IPS-15b (cell line): ENCODE data around the gene DRICH1.
"Not testable (repeated sequence)": the region's sequence is repeated elsewhere in the genome, so short reads cannot be mapped to it uniquely, and the experiment has no call there.

Experiments
- H3K27me3 ChIP-seq: one replicate; pipeline ENCODE4 v1.6.1; 2013; ENCODE audit warnings: low read length; ENCODE audit not compliant: control insufficient read depth, insufficient read depth
- H3K36me3 ChIP-seq: one replicate; pipeline ENCODE4 v1.6.1; 2013; ENCODE audit warnings: low read length; ENCODE audit not compliant: control insufficient read depth, insufficient read depth
- H3K4me1 ChIP-seq: one replicate; pipeline ENCODE4 v1.6.1; 2013; ENCODE audit warnings: mild to moderate bottlenecking, low read length; ENCODE audit not compliant: control insufficient read depth, insufficient read depth
- H3K4me3 ChIP-seq: one replicate; pipeline ENCODE4 v1.5.1; 2013; ENCODE audit warnings: low read depth, low read length
- H3K9ac ChIP-seq: one replicate; pipeline ENCODE4 v1.6.1; 2013; ENCODE audit warnings: low read depth, mild to moderate bottlenecking, low read length
- H3K9me3 ChIP-seq: one replicate; pipeline ENCODE4 v1.6.1; 2013; ENCODE audit warnings: mild to moderate bottlenecking, low read length; ENCODE audit not compliant: control insufficient read depth, insufficient read depth

DRICH1 gene

DNA sequence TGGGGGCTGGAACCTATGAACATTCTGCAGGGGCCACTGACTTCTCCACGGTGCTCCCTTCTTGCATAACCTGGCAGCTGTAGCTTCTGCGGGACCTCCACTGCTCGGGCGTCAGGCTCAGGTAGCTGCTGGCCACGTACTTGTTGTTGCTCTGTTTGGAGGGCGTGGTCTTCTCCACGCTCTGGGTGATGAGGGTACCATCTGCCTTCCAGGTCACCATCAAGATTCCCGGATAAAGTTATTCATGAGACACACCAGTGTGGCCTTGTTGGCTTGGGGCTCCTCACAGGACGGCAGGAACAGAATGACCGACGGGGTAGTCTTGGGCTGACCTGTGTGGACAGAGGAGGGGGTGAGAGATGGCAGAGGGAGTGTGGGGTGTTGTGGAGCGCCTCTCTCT lies 6.5 kb upstream of the DRICH1 start:
- no peaks in the 10 kb centered on the region for H3K4me1 ChIP-seq
- H3K9me3 ChIP-seq, result no peaks in the 10 kb centered on the region
- no peaks in the 10 kb centered on the region for H3K36me3 ChIP-seq
- no peak overlapping the region for H3K4me3 ChIP-seq
- no peak overlapping the region for H3K9ac ChIP-seq
- no peaks in the 10 kb centered on the region for H3K27me3 ChIP-seq

DNA sequence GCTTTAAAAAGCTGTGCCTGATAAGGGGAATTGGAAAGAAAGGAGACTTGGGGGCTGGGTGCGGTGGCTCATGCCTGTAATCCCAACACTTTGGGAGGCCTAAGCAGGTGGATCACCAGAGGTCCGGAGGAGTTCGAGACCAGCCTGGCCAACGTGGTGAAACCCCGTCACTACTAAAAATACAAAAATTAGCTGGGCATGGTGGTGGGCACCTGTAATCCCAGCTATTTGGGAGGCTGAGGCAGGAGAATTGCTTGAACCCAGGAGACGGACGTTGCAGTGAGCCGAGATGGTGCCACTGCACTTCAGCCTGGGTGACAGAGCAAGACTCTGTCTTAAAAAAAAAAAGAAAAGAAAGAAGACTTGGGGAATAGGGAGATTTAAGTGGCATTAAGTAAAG lies 3.2 kb upstream of the DRICH1 start:
- H3K27me3 ChIP-seq, H3K36me3 ChIP-seq, H3K9ac ChIP-seq, H3K4me1 ChIP-seq, H3K4me3 ChIP-seq, H3K9me3 ChIP-seq: not testable (repeated sequence)

DNA sequence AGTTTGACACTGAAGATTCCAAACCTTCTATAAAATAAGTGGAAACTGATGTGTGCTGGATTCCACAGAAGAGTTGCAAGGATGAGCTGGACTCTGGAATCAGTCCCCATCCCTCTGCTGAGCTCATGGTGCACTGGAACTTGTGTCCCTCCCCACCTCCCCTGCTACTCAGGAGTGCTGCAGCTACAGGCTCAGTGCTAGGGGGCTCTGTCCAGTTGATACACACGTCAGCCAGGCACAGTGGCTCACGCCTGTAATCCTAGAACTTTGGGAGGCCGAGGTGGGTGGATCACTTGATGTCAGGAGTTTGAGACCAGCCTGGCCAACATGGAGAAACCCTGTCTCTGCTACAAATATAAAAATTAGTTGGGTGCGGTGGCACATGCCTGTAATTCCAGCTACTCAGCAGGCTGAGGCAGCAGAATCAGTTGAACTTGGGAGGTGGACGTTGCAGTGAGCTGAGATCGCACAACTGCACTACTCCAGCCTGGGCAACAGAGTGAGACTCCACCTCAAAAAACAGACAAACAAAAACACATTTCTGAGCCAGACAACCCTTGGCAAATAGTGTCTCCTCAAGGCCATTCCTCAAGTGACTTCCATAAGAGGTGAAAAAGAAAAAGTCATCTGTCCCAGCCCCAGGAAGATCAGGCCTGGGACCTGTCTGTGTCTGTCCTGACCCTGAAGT lies 3.9 kb downstream of the DRICH1 start:
- not testable (repeated sequence) for H3K9ac ChIP-seq, H3K4me1 ChIP-seq, H3K9me3 ChIP-seq, H3K27me3 ChIP-seq, H3K4me3 ChIP-seq, H3K36me3 ChIP-seq

DNA sequence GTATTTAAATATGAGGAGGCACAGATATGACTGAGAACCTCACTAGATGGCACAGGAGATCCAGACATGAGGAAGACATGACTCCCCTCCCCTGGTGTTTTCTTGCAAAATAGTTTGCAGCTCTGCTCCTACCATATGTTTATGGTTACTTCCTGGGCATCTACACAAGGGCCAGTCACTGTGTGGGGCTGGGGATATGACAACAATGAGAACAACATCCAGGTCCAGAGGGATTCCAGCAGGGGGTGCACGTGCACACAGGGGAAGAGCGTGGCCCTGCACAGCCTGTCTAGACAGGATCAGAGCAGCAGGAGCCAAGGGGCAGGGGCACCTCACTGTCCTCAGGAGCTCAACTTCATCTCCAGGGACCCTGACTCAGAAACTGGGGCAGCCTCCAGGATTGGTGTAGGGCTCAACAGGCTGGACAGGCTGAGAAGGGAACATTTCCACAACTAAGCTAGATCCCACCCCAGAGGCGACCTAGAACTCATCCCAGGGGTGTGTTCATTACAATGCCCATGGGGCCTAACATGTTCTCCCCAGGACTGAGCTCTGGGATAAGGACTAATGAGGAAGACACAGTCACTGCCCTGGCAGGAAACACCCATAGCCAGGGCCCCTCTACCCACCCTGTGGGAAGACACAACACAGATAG lies 4.6 kb downstream of the DRICH1 start:
- not testable (repeated sequence) for H3K4me3 ChIP-seq, H3K4me1 ChIP-seq, H3K9me3 ChIP-seq, H3K36me3 ChIP-seq, H3K27me3 ChIP-seq, H3K9ac ChIP-seq

DNA sequence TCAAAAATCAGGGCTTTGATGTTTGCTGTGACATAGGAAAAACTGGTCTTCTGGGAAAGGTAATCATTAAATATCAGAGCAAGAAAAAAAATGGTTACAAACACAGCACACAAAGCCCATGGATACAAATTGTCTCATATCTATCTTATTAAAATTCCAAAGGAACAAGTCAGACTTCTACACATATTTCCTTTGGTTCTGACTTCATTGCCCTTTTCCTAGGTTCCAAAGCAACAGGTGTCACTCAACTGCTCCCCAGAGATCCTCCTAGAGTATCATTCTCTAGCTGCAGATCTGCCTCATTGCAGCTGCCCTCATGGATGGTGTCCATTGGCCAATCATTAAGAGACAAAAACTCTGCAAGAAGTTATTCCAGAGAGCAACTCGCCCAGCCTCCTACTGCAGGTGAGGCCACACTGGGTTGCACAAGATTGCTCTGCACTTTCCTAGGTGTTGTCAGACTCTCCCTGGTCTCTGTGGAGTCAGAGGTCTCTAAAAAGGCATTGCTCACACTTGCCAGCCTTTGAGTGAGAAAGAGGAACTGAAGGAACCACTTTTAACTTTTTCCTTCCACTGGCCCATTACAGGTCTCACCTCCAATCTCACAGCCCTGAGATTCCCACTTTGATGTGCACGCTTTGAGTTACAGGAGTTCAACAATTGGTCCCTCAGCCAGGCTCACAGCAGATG lies 5.7 kb downstream of the DRICH1 start:
- H3K27me3 ChIP-seq, result no peaks in the 10 kb centered on the region
- no peaks in the 10 kb centered on the region for H3K4me1 ChIP-seq
- no peak overlapping the region for H3K9ac ChIP-seq
- no peaks in the 10 kb centered on the region for H3K9me3 ChIP-seq
- no peaks in the 10 kb centered on the region for H3K36me3 ChIP-seq
- no peak overlapping the region for H3K4me3 ChIP-seq

DNA sequence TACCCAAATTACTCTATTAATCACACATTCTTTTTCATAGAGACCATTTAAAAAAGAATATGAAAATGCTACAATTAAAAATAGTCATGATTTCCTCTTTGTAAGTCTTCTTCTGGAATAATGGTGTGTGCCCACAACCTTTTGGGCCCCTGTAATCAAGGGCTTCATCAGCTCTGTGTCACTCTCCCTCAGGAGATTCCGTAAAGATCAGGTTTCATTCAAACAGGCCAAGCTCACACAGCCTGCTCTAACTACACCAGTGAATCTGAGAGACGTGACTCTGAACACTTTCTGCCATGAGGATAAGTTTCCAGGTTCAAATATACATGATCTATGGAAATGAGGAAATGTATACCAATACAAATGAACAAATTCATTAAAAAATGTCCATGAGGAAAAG lies 9.5 kb downstream of the DRICH1 start:
- Histone ChIP-seq H3K27me3 (no peaks in the 10 kb centered on the region), H3K4me3 (no peak overlapping the region), H3K9me3 (no peaks in the 10 kb centered on the region), H3K4me1 (no peaks in the 10 kb centered on the region), H3K9ac (no peak overlapping the region), H3K36me3 (no peaks in the 10 kb centered on the region)

DNA sequence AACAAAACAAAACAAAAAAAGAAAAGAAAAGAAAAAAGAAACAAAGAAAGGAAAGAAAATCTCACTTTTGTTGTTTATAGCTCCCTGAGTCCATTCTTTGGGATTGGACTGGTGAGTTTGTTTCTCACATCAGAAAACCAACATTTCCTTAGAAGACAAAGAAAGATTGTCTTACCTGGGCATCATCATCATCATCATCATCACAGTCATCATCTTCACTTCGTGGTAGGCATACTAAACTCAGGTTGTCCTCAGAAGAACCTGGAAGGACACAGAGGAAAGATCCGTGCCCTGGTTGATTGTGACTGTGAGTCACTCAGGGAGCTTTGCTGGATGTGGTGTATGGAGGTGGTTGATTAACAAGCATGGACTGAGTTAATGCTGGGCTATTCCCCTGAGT lies 10.2 kb downstream of the DRICH1 start:
- H3K36me3 ChIP-seq, H3K27me3 ChIP-seq, H3K9me3 ChIP-seq, H3K4me1 ChIP-seq, H3K4me3 ChIP-seq, H3K9ac ChIP-seq: not testable (repeated sequence)

DNA sequence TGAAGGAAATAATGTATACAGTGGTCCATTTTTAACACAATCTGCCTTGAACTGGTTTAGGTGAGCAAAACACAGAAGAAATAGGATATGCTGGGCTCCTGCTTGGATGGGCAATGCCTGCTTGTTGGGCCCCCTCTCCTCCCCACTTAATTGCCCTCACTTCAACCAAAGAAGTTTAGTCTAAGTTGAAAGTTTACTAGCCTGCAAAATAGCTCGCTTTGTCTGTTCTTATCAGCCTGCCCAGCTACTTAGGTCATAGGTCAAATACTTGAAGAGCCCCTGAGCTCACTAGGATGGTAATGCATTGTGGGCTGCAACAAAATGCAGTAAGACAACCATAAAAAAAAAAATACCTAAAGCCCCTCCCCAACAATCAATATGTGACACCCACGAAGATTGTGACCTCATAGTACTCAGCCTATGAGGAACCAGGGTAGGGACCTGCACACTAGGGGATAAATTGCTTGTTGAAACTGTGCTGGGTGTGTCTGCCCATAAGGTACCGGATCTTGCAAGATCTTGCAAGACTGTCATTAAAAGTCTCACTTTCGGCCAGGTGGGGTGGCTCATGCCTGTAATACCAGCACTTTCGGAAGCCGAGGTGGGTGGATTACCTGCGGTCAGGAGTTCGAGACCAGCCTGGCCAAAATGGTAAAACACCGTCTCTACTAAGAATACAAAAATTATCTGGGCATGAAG lies 10.9 kb downstream of the DRICH1 start:
- no peaks in the 10 kb centered on the region for H3K27me3 ChIP-seq
- no peak overlapping the region for H3K4me3 ChIP-seq
- H3K36me3 ChIP-seq, result no peaks in the 10 kb centered on the region
- no peaks in the 10 kb centered on the region for H3K4me1 ChIP-seq
- H3K9ac ChIP-seq, result no peak overlapping the region
- H3K9me3 ChIP-seq, result no peaks in the 10 kb centered on the region

DNA sequence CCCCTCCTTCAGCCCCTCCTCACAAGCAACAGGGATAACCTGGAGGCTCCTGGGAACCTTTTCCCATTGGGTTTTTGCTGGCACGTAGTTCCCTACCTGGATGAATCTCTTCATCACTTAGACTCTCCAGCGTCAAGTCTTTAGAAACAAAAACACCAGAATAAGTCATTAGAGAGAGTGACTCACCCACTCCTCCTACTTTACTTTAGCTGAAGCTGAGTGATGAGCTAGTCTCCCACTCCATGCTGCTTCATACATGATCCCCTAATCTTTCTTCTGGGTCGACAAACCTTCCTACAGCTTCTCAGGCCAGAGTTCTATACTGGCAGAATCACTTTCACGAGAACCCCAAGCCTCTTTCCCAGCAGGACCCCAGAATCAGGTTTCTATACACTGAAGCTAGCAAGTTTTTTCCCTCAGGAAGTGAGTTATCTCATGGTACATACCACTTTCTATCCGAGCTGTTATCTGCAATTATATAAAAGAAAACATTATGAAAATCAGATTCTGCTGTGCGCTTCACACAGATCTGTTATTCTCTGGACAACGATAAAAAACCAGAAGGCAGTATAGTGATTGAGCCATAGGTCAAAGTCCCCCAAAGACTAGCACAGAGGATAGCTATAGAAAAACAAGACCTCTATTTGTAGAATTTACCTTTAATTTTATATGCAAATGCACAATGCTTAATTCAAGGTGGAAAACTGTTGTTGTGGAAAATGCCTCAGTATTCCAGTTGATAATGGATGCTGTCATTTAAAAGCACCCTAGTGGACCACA lies 18.7 kb downstream of the DRICH1 start:
- Histone ChIP-seq H3K4me1 (no peaks in the 10 kb centered on the region), H3K9me3 (no peaks in the 10 kb centered on the region), H3K9ac (no peak overlapping the region), H3K27me3 (no peaks in the 10 kb centered on the region), H3K4me3 (no peak overlapping the region), H3K36me3 (no peaks in the 10 kb centered on the region)

DNA sequence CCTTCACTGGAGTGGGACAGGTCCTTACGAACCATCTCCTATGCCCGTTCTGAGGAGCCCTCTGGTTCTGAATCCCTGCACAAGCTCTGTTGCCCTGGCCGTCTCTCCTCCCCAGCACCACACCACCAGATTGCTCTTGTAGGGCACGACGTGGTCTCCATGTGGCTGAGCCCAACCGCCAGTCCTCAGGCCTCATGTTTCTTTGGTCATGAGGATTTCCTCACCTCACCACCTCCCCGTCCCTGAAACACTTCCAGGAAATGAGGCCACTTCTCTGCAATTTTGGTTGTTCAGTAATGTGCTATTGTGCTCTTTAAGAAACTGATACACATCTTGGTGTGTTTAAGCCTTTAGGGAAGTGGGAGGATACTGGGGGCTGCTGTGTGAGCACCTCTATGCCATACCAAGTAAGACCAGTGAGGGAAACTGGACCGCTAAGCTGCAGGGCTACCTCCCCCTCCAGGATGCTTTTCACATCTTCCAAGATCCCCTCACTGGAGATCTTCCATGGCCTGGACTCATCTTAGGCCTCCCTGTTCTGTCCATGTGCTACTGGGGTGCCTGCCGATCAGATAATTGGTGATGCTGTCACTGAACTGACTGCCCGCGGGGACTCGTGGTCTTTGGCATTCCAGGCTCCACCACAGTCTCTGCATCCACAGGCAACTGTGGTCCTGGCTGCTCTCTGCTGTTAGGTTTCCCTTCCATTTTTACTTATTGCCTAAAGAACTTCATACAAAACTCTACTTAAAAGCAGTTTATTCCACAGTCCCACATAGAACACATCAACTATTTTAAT lies 21.9 kb downstream of the DRICH1 start:
- no peaks in the 10 kb centered on the region for H3K27me3 ChIP-seq
- no peak overlapping the region for H3K4me3 ChIP-seq
- H3K9ac ChIP-seq, result no peak overlapping the region
- no peaks in the 10 kb centered on the region for H3K36me3 ChIP-seq
- H3K9me3 ChIP-seq, result no peaks in the 10 kb centered on the region
- H3K4me1 ChIP-seq, result no peaks in the 10 kb centered on the region

DNA sequence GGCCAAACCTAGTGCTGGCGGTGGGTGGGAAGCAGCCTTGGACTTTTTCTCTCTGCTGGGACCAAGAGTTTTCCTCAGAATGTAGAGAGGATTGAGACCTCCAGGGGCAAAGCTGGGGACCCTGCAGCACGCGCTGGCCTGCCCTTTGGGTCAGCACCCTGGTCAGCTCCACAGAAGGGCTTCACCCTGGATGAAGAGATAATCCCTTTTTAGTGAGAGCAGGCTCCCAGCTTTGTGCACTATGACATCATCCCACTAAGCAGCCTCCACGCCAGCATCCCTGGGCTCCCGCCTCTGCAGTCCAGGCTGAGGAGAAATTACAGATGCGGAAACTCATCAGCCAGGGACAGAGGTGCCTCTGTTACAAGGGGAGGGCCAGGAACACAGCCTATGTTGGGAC lies 23.5 kb downstream of the DRICH1 start:
- Histone ChIP-seq H3K27me3 (no peaks in the 10 kb centered on the region), H3K4me3 (no peak overlapping the region), H3K9ac (no peak overlapping the region), H3K4me1 (no peaks in the 10 kb centered on the region), H3K36me3 (no peaks in the 10 kb centered on the region), H3K9me3 (no peaks in the 10 kb centered on the region)
